Breast epithelium (tissue), 3 donors: ENCODE measurements around the gene WWC2.

Source experiments
- CTCF ChIP-seq, 3 donors: fragments of 450-650 bp; IDR thresholded peaks; one replicate each; pipeline ENCODE4 v1.5.1; 2016 to 2017; ENCODE audit warnings: antibody characterized with exemption in 3 of 3, mild to moderate bottlenecking in 3 of 3, moderate library complexity in 3 of 3
- POLR2A ChIP-seq: fragments of 450-650 bp; IDR thresholded peaks from one replicate; pipeline ENCODE4 v1.6.1; 2016; ENCODE audit warnings: antibody characterized with exemption, mild to moderate bottlenecking, moderate library complexity

DNA sequence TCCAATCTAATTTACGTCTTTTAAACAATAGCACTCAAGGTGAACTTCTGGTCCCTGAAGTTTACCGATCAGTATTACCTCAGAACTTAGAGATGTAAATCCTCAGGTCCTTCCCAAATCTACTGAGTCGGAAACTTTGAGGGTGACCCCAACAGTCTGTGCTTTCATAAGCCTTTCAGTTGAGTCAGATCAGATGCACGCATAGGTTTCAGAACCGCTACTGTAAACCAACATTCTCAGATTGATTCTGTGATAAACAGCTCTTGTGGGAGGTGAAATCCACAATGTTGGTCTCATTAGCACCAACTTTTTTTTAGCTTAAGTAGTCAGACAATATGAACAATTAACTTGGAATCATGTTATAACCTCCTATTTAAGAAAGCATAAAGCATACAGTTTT is 86.0 kb downstream of the WWC2 start:
- TF ChIP-seq POLR2A = no peak
- TF ChIP-seq CTCF (IDR thresholded peaks at IDR 0.05) = no peak
